Uterus (tissue), 2 donors: ENCODE data around the gene CYS1.

Experiments
- CTCF ChIP-seq, 4 experiments: fragments of 200-600 bp in 2 of 4; fragments of 450-650 bp in 2 of 4; sonication (generic) in 2 of 4; IDR thresholded peaks; one replicate each; pipeline ENCODE4 v1.5.1; 2016 to 2019; ENCODE audit warnings: antibody characterized with exemption in 4 of 4, mild to moderate bottlenecking in 2 of 4, moderate library complexity in 1 of 4
- POLR2A ChIP-seq, 2 donors: fragments of 450-650 bp; IDR thresholded peaks; one replicate each; pipeline ENCODE4 v1.6.1; 2016; ENCODE audit warnings: antibody characterized with exemption in 2 of 2, mild to moderate bottlenecking in 1 of 2, moderate library complexity in 1 of 2

GRCh38 chr2:10101491-10101890, 21.3 kb upstream of the CYS1 start:
- TF ChIP-seq CTCF (IDR thresholded peaks at IDR 0.05), result no peak
- TF ChIP-seq POLR2A (IDR thresholded peaks at IDR 0.05), result no peak
